ENCODE measurements around the gene PLCG1.

Gene PLCG1

GRCh38 chr20:41167481-41168253 is 30.3 kb downstream of the PLCG1 start:
- DNase-seq (ENCODE audit: low read depth), result peak; percentile 27

- no peak for DNase-seq (ENCODE audit: low read depth)
Observed at GRCh38 chr20:41168281-41169161, 31.2 kb downstream of the PLCG1 start.

- DNase-seq (ENCODE audit: low read depth), result no peak
Observed at GRCh38 chr20:41169162-41169690, 31.9 kb downstream of the PLCG1 start.

- DNase-seq (ENCODE audit: low read depth), result no peak
Observed at GRCh38 chr20:41169791-41170351, 32.5 kb downstream of the PLCG1 start.

GRCh38 chr20:41170386-41171105 is 33.2 kb downstream of the PLCG1 start:
- DNase-seq (ENCODE audit: low read depth), result no peak

- no peak for DNase-seq (ENCODE audit: low read depth)
Observed at GRCh38 chr20:41171736-41172295, 34.5 kb downstream of the PLCG1 start.

- DNase-seq (ENCODE audit: low read depth), result no peak
Observed at GRCh38 chr20:41172296-41173140, 35.2 kb downstream of the PLCG1 start.

- peak; percentile 22 for DNase-seq (ENCODE audit: low read depth)
Observed at GRCh38 chr20:41173161-41173721, 35.9 kb downstream of the PLCG1 start.

GRCh38 chr20:41173791-41174341 is 36.5 kb downstream of the PLCG1 start:
- DNase-seq (ENCODE audit: low read depth), result no peak

GRCh38 chr20:41174373-41174772 is 37.0 kb downstream of the PLCG1 start:
- DNase-seq (ENCODE audit: low read depth), result no peak

- DNase-seq (ENCODE audit: low read depth), result no peak
Observed at GRCh38 chr20:41174782-41175181, 37.4 kb downstream of the PLCG1 start.

- no peak for DNase-seq (ENCODE audit: low read depth)
Observed at GRCh38 chr20:41175201-41175651, 37.9 kb downstream of the PLCG1 start.

GRCh38 chr20:41175727-41176330 is 38.5 kb downstream of the PLCG1 start:
- no peak for DNase-seq (ENCODE audit: low read depth)

GRCh38 chr20:41176711-41177552 is 39.6 kb downstream of the PLCG1 start:
- DNase-seq (ENCODE audit: low read depth), result no peak

- no peak for DNase-seq (ENCODE audit: low read depth)
Observed at GRCh38 chr20:41177636-41178035, 40.3 kb downstream of the PLCG1 start.

GRCh38 chr20:41178495-41178894 is 41.2 kb downstream of the PLCG1 start:
- DNase-seq (ENCODE audit: low read depth), result no peak

GRCh38 chr20:41178904-41179432 is 41.6 kb downstream of the PLCG1 start:
- no peak for DNase-seq (ENCODE audit: low read depth)

GRCh38 chr20:41179961-41180360 is 42.6 kb downstream of the PLCG1 start:
- DNase-seq (ENCODE audit: low read depth), result no peak
